ENCODE measurements around the gene LCE4A. TPM values are rescaled to one million over a fixed set of nuclear protein-coding genes. Genes with fewer than 3 reads are reported as not detected.

The LCE4A gene
- total RNA-seq, 1 experiment from 2014 or later = not detected

DNA sequence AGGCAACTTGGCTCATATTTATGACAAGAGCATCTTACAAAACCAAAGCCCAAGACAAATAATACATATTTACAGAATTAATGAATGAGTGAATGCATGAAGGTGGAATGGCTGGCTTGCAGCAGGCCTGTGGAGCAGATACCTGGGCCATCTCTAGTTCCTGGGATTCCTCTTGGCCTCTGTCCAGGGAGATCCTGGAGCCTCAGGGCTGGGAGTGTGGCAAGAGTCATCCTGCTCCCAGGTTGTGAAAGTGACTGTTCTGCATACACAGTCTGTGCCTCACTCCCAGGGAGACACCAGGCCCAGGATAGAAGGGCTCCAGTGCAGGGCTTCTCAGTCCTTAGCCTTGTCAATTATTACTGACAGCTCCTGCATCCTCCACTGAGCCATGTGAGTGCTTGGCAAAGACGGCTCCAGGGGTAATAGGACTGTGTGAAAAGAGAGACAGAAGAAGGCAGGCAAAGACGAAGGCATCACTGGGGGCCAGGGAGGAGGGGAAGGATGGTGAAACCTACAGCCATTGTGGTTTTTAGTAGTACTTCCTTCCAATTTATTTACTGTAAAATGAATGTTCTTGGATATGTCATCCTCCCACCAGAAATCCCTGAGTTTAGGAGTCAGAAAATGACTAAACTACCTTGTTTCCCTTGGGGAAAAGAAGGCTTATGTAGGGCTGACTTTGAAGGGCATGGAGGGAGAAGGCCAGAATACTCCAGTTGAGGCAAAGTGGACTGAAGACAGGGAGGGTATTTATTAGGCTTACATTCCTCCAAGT is 35.6 kb downstream of the LCE4A start:
- H3K9me2 ChIP-seq (ENCODE audit: insufficient read depth) = no peaks in the 10 kb centered on the region
- H3K36me3 ChIP-seq (ENCODE audit: low read depth) = no peaks in the 10 kb centered on the region
- DNase-seq = no peak
- no peaks in the 10 kb centered on the region for H3K79me2 ChIP-seq (ENCODE audit: low read depth)
- no peak for TF ChIP-seq EZH2 (IDR thresholded peaks at IDR 0.05; ENCODE audit: low read depth)
- TF ChIP-seq, protein P1, sequence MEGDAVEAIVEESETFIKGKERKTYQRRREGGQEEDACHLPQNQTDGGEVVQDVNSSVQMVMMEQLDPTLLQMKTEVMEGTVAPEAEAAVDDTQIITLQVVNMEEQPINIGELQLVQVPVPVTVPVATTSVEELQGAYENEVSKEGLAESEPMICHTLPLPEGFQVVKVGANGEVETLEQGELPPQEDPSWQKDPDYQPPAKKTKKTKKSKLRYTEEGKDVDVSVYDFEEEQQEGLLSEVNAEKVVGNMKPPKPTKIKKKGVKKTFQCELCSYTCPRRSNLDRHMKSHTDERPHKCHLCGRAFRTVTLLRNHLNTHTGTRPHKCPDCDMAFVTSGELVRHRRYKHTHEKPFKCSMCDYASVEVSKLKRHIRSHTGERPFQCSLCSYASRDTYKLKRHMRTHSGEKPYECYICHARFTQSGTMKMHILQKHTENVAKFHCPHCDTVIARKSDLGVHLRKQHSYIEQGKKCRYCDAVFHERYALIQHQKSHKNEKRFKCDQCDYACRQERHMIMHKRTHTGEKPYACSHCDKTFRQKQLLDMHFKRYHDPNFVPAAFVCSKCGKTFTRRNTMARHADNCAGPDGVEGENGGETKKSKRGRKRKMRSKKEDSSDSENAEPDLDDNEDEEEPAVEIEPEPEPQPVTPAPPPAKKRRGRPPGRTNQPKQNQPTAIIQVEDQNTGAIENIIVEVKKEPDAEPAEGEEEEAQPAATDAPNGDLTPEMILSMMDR (conservative IDR thresholded peaks at IDR 0.05) = no peak
- no peak overlapping the region for H2AFZ ChIP-seq
- intact Hi-C loops (cut with micrococcal nuclease; ENCODE audit: unreplicated experiment) = no loop called here
- no peaks in the 10 kb centered on the region for H3K9me3 ChIP-seq (ENCODE audit: insufficient read depth, low read depth)
- ChIA-PET POLR2A (ENCODE audit: unreplicated experiment) (no interaction called here), CTCF (no interaction called here)
- H3K27ac ChIP-seq = no peak overlapping the region
- H3K4me2 ChIP-seq = no peak overlapping the region
- no peaks in the 10 kb centered on the region for H3K27me3 ChIP-seq (ENCODE audit: insufficient read depth, low read depth)
- no TSS peak for BruUV-seq (replicated peaks)
- H3K4me1 ChIP-seq (replicated peaks; ENCODE audit: insufficient read depth) = no peaks in the 10 kb centered on the region
- no peaks in the 10 kb centered on the region for H3F3A ChIP-seq (ENCODE audit: insufficient read depth, low read depth)
- no peaks in the 10 kb centered on the region for H4K20me1 ChIP-seq (ENCODE audit: insufficient read depth)
- H3K4me3 ChIP-seq = no peak overlapping the region

DNA sequence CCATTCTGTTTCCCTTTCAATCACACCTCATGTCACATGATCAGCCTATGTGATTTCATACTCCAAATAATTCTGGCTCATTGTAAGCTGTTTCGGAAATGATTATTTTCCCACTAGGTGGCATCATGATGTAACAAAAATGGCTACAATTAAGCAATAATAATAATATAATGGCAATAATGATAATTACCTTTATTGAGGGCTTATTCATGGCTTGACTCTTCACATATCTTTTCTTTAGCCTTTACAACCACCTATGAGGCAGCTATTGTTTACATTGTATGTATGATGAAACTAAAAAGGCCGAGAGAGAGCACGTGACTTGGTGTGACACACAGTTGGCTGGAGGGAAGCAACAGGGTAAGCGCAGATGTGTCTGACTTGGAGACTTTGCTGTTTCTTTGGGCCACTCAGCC is 37.3 kb downstream of the LCE4A start:
- Histone ChIP-seq H3K4me3 (no peak overlapping the region), H3K79me2 (ENCODE audit: low read depth) (no peaks in the 10 kb centered on the region), H3K4me2 (peak overlapping the region; percentile 28; the same call in 1 of the 2 replicates), H3K9me2 (ENCODE audit: insufficient read depth) (no peaks in the 10 kb centered on the region), H3K4me1 (replicated peaks; ENCODE audit: insufficient read depth) (no peaks in the 10 kb centered on the region), H3K9me3 (ENCODE audit: insufficient read depth, low read depth) (no peaks in the 10 kb centered on the region), H3F3A (ENCODE audit: insufficient read depth, low read depth) (no peaks in the 10 kb centered on the region), H3K27ac (no peak overlapping the region), H4K20me1 (ENCODE audit: insufficient read depth) (no peaks in the 10 kb centered on the region), H2AFZ (no peak overlapping the region), H3K27me3 (ENCODE audit: insufficient read depth, low read depth) (no peaks in the 10 kb centered on the region), H3K36me3 (ENCODE audit: low read depth) (no peaks in the 10 kb centered on the region)
- intact Hi-C loops (cut with micrococcal nuclease; ENCODE audit: unreplicated experiment) = no loop called here
- no peak for TF ChIP-seq EZH2 (IDR thresholded peaks at IDR 0.05; ENCODE audit: low read depth)
- TF ChIP-seq, protein P1 (conservative IDR thresholded peaks at IDR 0.05) = peak; percentile 39; the same call in 1 of the 2 replicates
- BruUV-seq (replicated peaks) = no TSS peak
- POLR2A ChIA-PET (ENCODE audit: unreplicated experiment) = no interaction called here
- CTCF ChIA-PET = no interaction called here
- no peak for DNase-seq

DNA sequence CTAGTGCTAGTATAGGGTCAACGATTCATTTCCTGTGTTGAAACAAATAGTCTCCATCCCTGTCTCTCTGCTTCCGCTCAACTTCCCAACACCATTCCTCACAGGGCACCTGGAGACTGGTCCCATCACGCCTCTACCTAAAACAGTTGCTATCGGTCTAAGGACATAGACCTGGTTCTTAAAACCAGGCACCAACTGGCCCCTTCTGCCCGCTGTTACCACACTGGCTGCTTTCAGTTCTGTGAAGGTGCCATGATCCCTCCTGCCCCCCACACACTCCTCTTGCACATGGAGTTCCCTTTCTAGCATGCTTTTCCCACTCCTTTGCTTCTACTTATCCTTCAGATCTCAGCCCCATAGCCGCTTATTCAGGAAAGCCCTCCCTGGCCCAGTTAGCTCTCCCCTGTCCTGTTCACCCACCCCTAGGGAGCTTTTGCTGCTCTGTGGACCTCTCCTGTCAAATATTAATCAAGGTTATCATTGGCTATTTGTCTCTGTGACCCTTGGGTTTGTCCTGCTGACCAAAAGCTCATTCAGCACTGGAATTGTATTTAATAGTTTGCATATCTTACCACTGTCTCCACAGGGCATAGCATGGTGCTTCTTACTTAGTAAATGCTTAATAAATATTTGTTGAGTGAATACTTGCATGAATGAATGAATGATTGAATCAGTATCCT is 37.9 kb downstream of the LCE4A start:
- no TSS peak for BruUV-seq (replicated peaks)
- no peak overlapping the region; the same call in 1 of the 2 replicates for H3K4me2 ChIP-seq

More for the DNA sequence above, 37.9 kb downstream of the LCE4A start:
- Histone ChIP-seq H3K9me3 (ENCODE audit: insufficient read depth, low read depth) (no peaks in the 10 kb centered on the region), H3K27me3 (ENCODE audit: insufficient read depth, low read depth) (no peaks in the 10 kb centered on the region), H2AFZ (no peak overlapping the region), H3K27ac (no peak overlapping the region), H3K79me2 (ENCODE audit: low read depth) (no peaks in the 10 kb centered on the region), H3K9me2 (ENCODE audit: insufficient read depth) (no peaks in the 10 kb centered on the region), H3K4me1 (replicated peaks; ENCODE audit: insufficient read depth) (no peaks in the 10 kb centered on the region), H4K20me1 (ENCODE audit: insufficient read depth) (no peaks in the 10 kb centered on the region), H3K4me3 (no peak overlapping the region), H3F3A (ENCODE audit: insufficient read depth, low read depth) (no peaks in the 10 kb centered on the region), H3K36me3 (ENCODE audit: low read depth) (no peaks in the 10 kb centered on the region)
- no peak for TF ChIP-seq EZH2 (IDR thresholded peaks at IDR 0.05; ENCODE audit: low read depth)
- TF ChIP-seq, protein P1 (conservative IDR thresholded peaks at IDR 0.05) = no peak
- intact Hi-C loops (cut with micrococcal nuclease; ENCODE audit: unreplicated experiment) = no loop called here
- ChIA-PET POLR2A (ENCODE audit: unreplicated experiment) (no interaction called here), CTCF (interaction anchor here (0.9 kb wide), 1 partner anchor 446 kb away, joined by 3 read pairs; no protein-coding TSS in a partner anchor)
- DNase-seq = no peak

Measured in PC-9 (cell line).